Uterus (tissue), 4 donors: ENCODE measurements around the gene ATP5ME. TPM values are rescaled to one million over a fixed set of nuclear protein-coding genes. Genes with fewer than 3 reads are reported as not detected.

Source experiments
- DNase-seq, 2 donors: peaks; one replicate each; pipeline ENCODE4 v3.0.0-alpha.2; 2019 to 2020
- H3K27ac ChIP-seq, 2 donors: fragments of 200-600 bp; sonication (generic); 1 replicate in 1 of 2; 2 replicates in 1 of 2; pipeline ENCODE4 v1.5.1; 2016 to 2018
- H3K27me3 ChIP-seq, 2 donors: fragments of 200-600 bp; sonication (generic); one replicate each; pipeline ENCODE4 v1.5.1; 2018 to 2019; ENCODE audit warnings: control low read depth in 1 of 2
- H3K36me3 ChIP-seq, 2 donors: fragments of 200-600 bp; sonication (generic); one replicate each; pipeline ENCODE4 v1.5.1; 2019; ENCODE audit warnings: control low read depth in 1 of 2
- H3K4me1 ChIP-seq, 2 donors: fragments of 200-600 bp; sonication (generic); one replicate each; pipeline ENCODE4 v1.5.1; 2018 to 2019; ENCODE audit warnings: control low read depth in 1 of 2
- H3K4me3 ChIP-seq, 2 donors: fragments of 200-600 bp; sonication (generic); 1 replicate in 1 of 2; 2 replicates in 1 of 2; pipeline ENCODE4 v1.5.1; 2018 to 2019; ENCODE audit warnings: mild to moderate bottlenecking in 1 of 2
- H3K9me3 ChIP-seq, 2 donors: fragments of 200-600 bp; sonication (generic); one replicate each; pipeline ENCODE4 v1.5.1; 2019; ENCODE audit warnings: control low read depth in 1 of 2
- CTCF ChIP-seq, 4 experiments: fragments of 200-600 bp in 2 of 4; fragments of 450-650 bp in 2 of 4; sonication (generic) in 2 of 4; IDR thresholded peaks; one replicate each; pipeline ENCODE4 v1.5.1; 2016 to 2019; ENCODE audit warnings: antibody characterized with exemption in 4 of 4, mild to moderate bottlenecking in 2 of 4, moderate library complexity in 1 of 4
- POLR2A ChIP-seq, 2 donors: fragments of 450-650 bp; IDR thresholded peaks; one replicate each; pipeline ENCODE4 v1.6.1; 2016; ENCODE audit warnings: antibody characterized with exemption in 2 of 2, mild to moderate bottlenecking in 1 of 2, moderate library complexity in 1 of 2
- intact Hi-C: fragments of 100-400 bp; cut with DNase I; formaldehyde crosslinking; loops from one replicate; pipeline ENCODE4 v1.15.1; 2023; ENCODE audit warnings: low total_unique reads
- total RNA-seq, 4 donors: library from RNA; depleted of rRNA in 3 of 4; stranded (reverse); fragments of >200 nt in 3 of 4; gene quantifications; one replicate each; pipeline versions ENCODE4 v1.1.0 to v1.2.4, GENCODE V29; 2014 to 2023
- donor health status: DM: yes; HTN: yes; CAD: no.

Gene ATP5ME
- total RNA-seq, 4 donors from 2014 or later = 24.1 to 168 (median 64.2) TPM

- Histone ChIP-seq H3K36me3 (no peaks in the 10 kb centered on the region), H3K27me3 (no peaks in the 10 kb centered on the region), H3K9me3 (no peaks in the 10 kb centered on the region), H3K4me3 (no peak overlapping the region), H3K4me1 (no peaks in the 10 kb centered on the region), H3K27ac (no peak overlapping the region)
- TF ChIP-seq CTCF (IDR thresholded peaks at IDR 0.05) (no peak), POLR2A (IDR thresholded peaks at IDR 0.05) (no peak)
- DNase-seq = no peak
- intact Hi-C loops = no loop called here
These were observed 16.7 kb downstream of the ATP5ME start for GRCh38 chr4:657338-657833.

GRCh38 chr4:656436-657337 is 17.4 kb downstream of the ATP5ME start:
- no peak overlapping the region for H3K27ac ChIP-seq
- H3K4me1 ChIP-seq = no peaks in the 10 kb centered on the region
- H3K36me3 ChIP-seq = no peaks in the 10 kb centered on the region
- no peak for DNase-seq
- no peaks in the 10 kb centered on the region for H3K9me3 ChIP-seq
- H3K4me3 ChIP-seq = no peak overlapping the region
- TF ChIP-seq POLR2A (IDR thresholded peaks at IDR 0.05) (no peak), CTCF (IDR thresholded peaks at IDR 0.05) (no peak)
- intact Hi-C loops = no loop called here
- no peaks in the 10 kb centered on the region for H3K27me3 ChIP-seq

GRCh38 chr4:655464-656151 is 18.5 kb downstream of the ATP5ME start:
- no peaks in the 10 kb centered on the region for H3K27me3 ChIP-seq
- no peak overlapping the region for H3K27ac ChIP-seq
- no peak for DNase-seq
- no peaks in the 10 kb centered on the region for H3K9me3 ChIP-seq
- no peak overlapping the region for H3K4me3 ChIP-seq
- no peak for TF ChIP-seq CTCF (IDR thresholded peaks at IDR 0.05)
- no peaks in the 10 kb centered on the region for H3K36me3 ChIP-seq
- no peaks in the 10 kb centered on the region for H3K4me1 ChIP-seq
- intact Hi-C loops = no loop called here

GRCh38 chr4:654871-655463 is 19.1 kb downstream of the ATP5ME start:
- Histone ChIP-seq H3K27ac (no peak overlapping the region), H3K36me3 (no peaks in the 10 kb centered on the region), H3K4me1 (no peaks in the 10 kb centered on the region), H3K4me3 (no peak overlapping the region), H3K27me3 (no peaks in the 10 kb centered on the region), H3K9me3 (no peaks in the 10 kb centered on the region)
- TF ChIP-seq CTCF (IDR thresholded peaks at IDR 0.05) (no peak), POLR2A (IDR thresholded peaks at IDR 0.05) (no peak)
- DNase-seq = no peak
- intact Hi-C loops = no loop called here

GRCh38 chr4:654503-654845 is 19.6 kb downstream of the ATP5ME start:
- DNase-seq = no peak
- Histone ChIP-seq H3K27ac (no peak overlapping the region), H3K4me1 (no peaks in the 10 kb centered on the region), H3K9me3 (no peaks in the 10 kb centered on the region), H3K4me3 (no peak overlapping the region), H3K27me3 (no peaks in the 10 kb centered on the region), H3K36me3 (no peaks in the 10 kb centered on the region)
- intact Hi-C loops = no loop called here
- TF ChIP-seq POLR2A (IDR thresholded peaks at IDR 0.05) (no peak), CTCF (IDR thresholded peaks at IDR 0.05) (no peak)
